ENCODE measurements around the gene ARHGAP24.

DNA sequence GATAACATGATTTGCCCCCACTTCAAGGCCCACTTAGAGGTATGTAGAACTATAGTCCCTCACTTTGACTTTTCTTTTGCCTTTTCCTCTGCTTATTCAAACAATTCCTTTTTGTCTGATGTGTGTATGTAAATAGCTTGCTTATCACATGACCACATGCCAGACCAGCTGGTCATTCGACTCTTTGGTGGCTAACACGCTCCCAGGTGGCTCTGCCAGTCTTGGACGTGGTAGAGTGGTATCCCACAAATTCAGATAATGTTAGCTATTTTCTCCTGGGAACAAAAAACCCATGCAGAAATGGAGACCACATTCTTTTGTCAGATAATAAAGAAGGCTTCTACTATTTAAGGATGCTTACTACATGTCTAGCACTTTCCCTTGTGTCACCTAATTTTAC lies 47.9 kb downstream of the ARHGAP24 start:
- TF ChIP-seq, protein P1, sequence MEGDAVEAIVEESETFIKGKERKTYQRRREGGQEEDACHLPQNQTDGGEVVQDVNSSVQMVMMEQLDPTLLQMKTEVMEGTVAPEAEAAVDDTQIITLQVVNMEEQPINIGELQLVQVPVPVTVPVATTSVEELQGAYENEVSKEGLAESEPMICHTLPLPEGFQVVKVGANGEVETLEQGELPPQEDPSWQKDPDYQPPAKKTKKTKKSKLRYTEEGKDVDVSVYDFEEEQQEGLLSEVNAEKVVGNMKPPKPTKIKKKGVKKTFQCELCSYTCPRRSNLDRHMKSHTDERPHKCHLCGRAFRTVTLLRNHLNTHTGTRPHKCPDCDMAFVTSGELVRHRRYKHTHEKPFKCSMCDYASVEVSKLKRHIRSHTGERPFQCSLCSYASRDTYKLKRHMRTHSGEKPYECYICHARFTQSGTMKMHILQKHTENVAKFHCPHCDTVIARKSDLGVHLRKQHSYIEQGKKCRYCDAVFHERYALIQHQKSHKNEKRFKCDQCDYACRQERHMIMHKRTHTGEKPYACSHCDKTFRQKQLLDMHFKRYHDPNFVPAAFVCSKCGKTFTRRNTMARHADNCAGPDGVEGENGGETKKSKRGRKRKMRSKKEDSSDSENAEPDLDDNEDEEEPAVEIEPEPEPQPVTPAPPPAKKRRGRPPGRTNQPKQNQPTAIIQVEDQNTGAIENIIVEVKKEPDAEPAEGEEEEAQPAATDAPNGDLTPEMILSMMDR (conservative IDR thresholded peaks at IDR 0.05 in 1 of 2, IDR thresholded peaks at IDR 0.05 in 1 of 2; ENCODE audit: low read depth in 1 of 2, low read length in 2 of 2) = no peak
- no peak for TF ChIP-seq EZH2 (IDR thresholded peaks at IDR 0.05; ENCODE audit: low read length, missing control alignments)
